ENCODE results near the gene MUC4. TPM values are rescaled to one million over a fixed set of nuclear protein-coding genes. Genes with fewer than 3 reads are reported as not detected.

Gene MUC4
- total RNA-seq, 1 experiment from 2014 or later = not detected

DNA sequence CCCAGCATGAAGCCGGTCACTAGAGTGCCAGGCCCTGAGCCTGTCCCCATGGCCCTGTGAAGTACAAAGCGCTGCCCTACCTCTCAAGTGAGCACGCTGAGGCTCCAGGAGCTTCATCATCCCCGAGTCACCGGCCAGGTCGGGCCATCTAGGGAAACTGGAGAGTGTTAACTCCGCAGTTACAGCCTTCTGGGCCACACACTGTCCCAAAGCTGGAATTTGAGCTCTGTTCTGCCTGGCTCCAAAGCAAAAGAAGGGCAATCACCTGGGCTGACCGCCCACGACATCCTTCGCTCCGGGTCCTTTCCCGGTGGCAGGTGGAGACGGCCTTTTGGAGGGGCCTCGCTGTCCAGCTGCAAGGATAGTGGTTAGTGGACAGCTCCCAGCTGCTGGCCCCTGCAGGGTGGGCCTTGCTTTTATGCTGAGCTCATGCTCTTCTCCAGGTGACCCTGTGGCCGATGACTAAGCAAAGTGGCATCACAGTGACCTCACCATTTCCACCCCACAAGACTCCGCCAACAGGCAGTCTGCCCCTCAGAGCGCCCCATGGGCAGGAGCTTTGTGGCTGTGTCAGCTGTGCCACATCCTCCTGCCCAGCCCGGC, 3.5 kb upstream of the MUC4 start:
- Histone ChIP-seq H4K20me1 (ENCODE audit: low read length) (no peaks in the 10 kb centered on the region), H3K4me2 (ENCODE audit: low read length) (no peak overlapping the region), H3K4me3 (ENCODE audit: low read length) (no peak overlapping the region), H3K9me2 (replicated peaks; ENCODE audit: low read length) (no peaks in the 10 kb centered on the region), H3F3A (ENCODE audit: low read length, unreplicated experiment) (no peaks in the 10 kb centered on the region), H3K79me2 (ENCODE audit: low read length) (no peaks in the 10 kb centered on the region), H3K27ac (ENCODE audit: low read length) (no peak overlapping the region), H3K27me3 (ENCODE audit: low read length) (peaks cover 8% of the 10 kb centered on the region), H3K4me1 (ENCODE audit: insufficient read depth, low read length) (no peaks in the 10 kb centered on the region), H2AFZ (ENCODE audit: low read length) (no peak overlapping the region), H3K9me3 (ENCODE audit: low read length) (no peaks in the 10 kb centered on the region), H3K9ac (ENCODE audit: low read length) (no peak overlapping the region), H3K36me3 (ENCODE audit: low read depth, low read length) (no peaks in the 10 kb centered on the region)
- DNase-seq (peak; percentile 47), ATAC-seq (peak; percentile 66)
- TF ChIP-seq CTCF (conservative IDR thresholded peaks at IDR 0.05; ENCODE audit: low read depth, low read length) (no peak), EZH2 (IDR thresholded peaks at IDR 0.05; ENCODE audit: low read length, unreplicated experiment) (no peak), EZH2phosphoT487 (IDR thresholded peaks at IDR 0.05; ENCODE audit: borderline replicate concordance, low read length) (no peak)
- POLR2A ChIA-PET (ENCODE audit: unreplicated experiment) = no interaction called here
- CTCF ChIA-PET = interaction anchor here (0.7 kb wide), 1 partner anchor 34 kb away, joined by 4 read pairs; no protein-coding TSS in a partner anchor
- intact Hi-C loops (cut with micrococcal nuclease) = no loop called here
- no TSS peak for BruUV-seq (replicated peaks)

- H3K27ac ChIP-seq (ENCODE audit: low read length) = no peak overlapping the region
- H3K9me3 ChIP-seq (ENCODE audit: low read length) = no peaks in the 10 kb centered on the region
- TF ChIP-seq EZH2 (IDR thresholded peaks at IDR 0.05; ENCODE audit: low read length, unreplicated experiment) (no peak), EZH2phosphoT487 (IDR thresholded peaks at IDR 0.05; ENCODE audit: borderline replicate concordance, low read length) (no peak), CTCF (conservative IDR thresholded peaks at IDR 0.05; ENCODE audit: low read depth, low read length) (no peak)
- H3K36me3 ChIP-seq (ENCODE audit: low read depth, low read length) = no peaks in the 10 kb centered on the region
- no peaks in the 10 kb centered on the region for H3K79me2 ChIP-seq (ENCODE audit: low read length)
- no peaks in the 10 kb centered on the region for H3K4me1 ChIP-seq (ENCODE audit: insufficient read depth, low read length)
- no TSS peak for BruUV-seq (replicated peaks)
- H3F3A ChIP-seq (ENCODE audit: low read length, unreplicated experiment) = no peaks in the 10 kb centered on the region
- CTCF ChIA-PET = no interaction called here
- POLR2A ChIA-PET (ENCODE audit: unreplicated experiment) = no interaction called here
- no peaks in the 10 kb centered on the region for H3K9me2 ChIP-seq (replicated peaks; ENCODE audit: low read length)
- H2AFZ ChIP-seq (ENCODE audit: low read length) = no peak overlapping the region
- intact Hi-C loops (cut with micrococcal nuclease) = no loop called here
- ATAC-seq (no peak), DNase-seq (no peak)
- no peak overlapping the region for H3K9ac ChIP-seq (ENCODE audit: low read length)
- H3K4me2 ChIP-seq (ENCODE audit: low read length) = no peak overlapping the region
- H3K27me3 ChIP-seq (ENCODE audit: low read length) = peaks cover 8% of the 10 kb centered on the region
- H3K4me3 ChIP-seq (ENCODE audit: low read length) = no peak overlapping the region
- H4K20me1 ChIP-seq (ENCODE audit: low read length) = no peaks in the 10 kb centered on the region
Observed at GRCh38 chr3:195813916-195814640, 2.3 kb upstream of the MUC4 start.

- H3K9ac ChIP-seq (ENCODE audit: low read length) = no peak overlapping the region
- DNase-seq = no peak
- H2AFZ ChIP-seq (ENCODE audit: low read length) = no peak overlapping the region
- POLR2A ChIA-PET (ENCODE audit: unreplicated experiment) = no interaction called here
- H3K79me2 ChIP-seq (ENCODE audit: low read length) = no peaks in the 10 kb centered on the region
- no peak overlapping the region for H3K27ac ChIP-seq (ENCODE audit: low read length)
- peaks cover 8% of the 10 kb centered on the region for H3K27me3 ChIP-seq (ENCODE audit: low read length)
- intact Hi-C loops (cut with micrococcal nuclease) = no loop called here
- no peak overlapping the region for H3K4me2 ChIP-seq (ENCODE audit: low read length)
- no peaks in the 10 kb centered on the region for H3K9me2 ChIP-seq (replicated peaks; ENCODE audit: low read length)
- H3K4me3 ChIP-seq (ENCODE audit: low read length) = no peak overlapping the region
- TF ChIP-seq EZH2phosphoT487 (IDR thresholded peaks at IDR 0.05; ENCODE audit: borderline replicate concordance, low read length) (no peak), EZH2 (IDR thresholded peaks at IDR 0.05; ENCODE audit: low read length, unreplicated experiment) (no peak), CTCF (conservative IDR thresholded peaks at IDR 0.05; ENCODE audit: low read depth, low read length) (no peak)
- no peaks in the 10 kb centered on the region for H3F3A ChIP-seq (ENCODE audit: low read length, unreplicated experiment)
- no TSS peak for BruUV-seq (replicated peaks)
- no peaks in the 10 kb centered on the region for H3K36me3 ChIP-seq (ENCODE audit: low read depth, low read length)
- H4K20me1 ChIP-seq (ENCODE audit: low read length) = no peaks in the 10 kb centered on the region
- CTCF ChIA-PET = no interaction called here
- no peaks in the 10 kb centered on the region for H3K4me1 ChIP-seq (ENCODE audit: insufficient read depth, low read length)
- no peaks in the 10 kb centered on the region for H3K9me3 ChIP-seq (ENCODE audit: low read length)
- no peak for ATAC-seq
Observed at GRCh38 chr3:195812366-195812765, 637 bp upstream of the MUC4 start.
